ENCODE data around the gene DSCAML1.

The DSCAML1 gene

DNA sequence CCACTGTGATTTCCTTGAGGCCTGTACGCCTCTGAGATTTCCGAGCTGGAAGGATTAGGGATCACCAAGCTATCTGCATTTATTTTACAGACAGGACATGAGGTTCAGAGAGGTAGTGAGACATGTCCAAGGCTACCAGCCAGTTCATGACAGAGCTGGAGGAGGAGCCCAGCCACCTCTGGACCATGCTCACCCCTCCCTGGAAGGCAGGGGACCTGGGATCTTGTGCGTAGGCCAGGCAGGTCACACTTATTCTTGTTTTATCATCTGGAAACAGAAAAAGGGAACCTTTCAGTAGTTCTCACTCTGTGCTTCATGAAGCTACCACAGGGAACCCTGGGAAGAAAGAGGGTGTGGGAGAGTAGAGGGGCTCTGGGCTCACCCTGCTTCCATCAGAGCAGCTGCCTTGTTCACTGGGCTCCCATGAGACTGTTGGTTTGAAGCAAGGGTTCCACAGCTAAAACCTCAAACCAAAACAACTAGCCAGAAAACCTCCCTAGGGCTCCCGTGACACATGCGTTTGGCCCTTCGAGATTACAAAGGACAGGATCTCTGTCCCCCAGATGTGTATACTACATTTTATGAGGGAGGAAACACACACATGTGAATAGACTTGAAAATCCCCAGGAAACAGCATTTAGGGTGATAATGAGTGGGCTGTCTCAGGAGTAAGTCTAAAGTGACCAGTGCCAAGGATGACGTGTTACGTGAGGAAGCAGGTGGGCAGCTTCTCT is 106.4 kb downstream of the DSCAML1 start:
- H3K9me3 ChIP-seq (ENCODE audit: control insufficient read depth, low read length), result no peaks in the 10 kb centered on the region
- no peaks in the 10 kb centered on the region for H3K4me1 ChIP-seq (ENCODE audit: control insufficient read depth, insufficient read depth, low read length, poor library complexity, severe bottlenecking)
- H3K4me3 ChIP-seq (ENCODE audit: extremely low read depth, insufficient read depth, low read length, poor library complexity, severe bottlenecking), result no peak overlapping the region
- H3K36me3 ChIP-seq (ENCODE audit: control insufficient read depth, insufficient read depth, low read length), result no peaks in the 10 kb centered on the region
- 94% methylated on average over 5 to 6 of the region's 8 CpGs for WGBS, 2 experiments (ENCODE audit: insufficient coverage in 2 of 2)
- H3K27ac ChIP-seq (ENCODE audit: low read depth, low read length, severe bottlenecking), result no peak overlapping the region

DNA sequence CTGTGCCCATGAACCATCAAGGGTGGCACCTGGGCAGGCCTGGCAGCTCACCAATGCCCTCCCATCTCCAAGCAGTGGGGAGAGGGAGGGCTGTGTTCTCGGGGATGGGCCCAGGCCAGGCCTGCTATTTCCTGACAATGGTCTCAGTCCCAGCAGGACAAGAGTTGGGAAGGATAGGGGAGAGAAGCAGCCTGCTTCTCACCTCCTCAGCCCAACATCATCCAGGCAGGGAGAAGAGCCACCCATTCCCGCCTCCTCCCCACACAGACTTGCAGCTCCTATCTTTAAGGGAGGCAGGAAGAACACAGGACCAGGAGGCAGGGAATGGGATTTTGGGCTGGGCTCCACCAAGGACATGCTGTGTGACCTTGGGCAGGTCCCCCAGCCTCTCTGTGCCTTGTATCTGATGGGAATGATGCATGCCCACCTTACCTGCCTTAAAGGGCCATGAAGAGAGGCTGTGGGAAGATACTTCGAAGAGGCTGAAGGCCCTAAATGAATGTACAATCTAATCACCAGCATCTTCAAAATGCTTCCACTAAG is 108.7 kb downstream of the DSCAML1 start:
- Histone ChIP-seq H3K36me3 (ENCODE audit: control insufficient read depth, insufficient read depth, low read length) (no peaks in the 10 kb centered on the region), H3K4me1 (ENCODE audit: control insufficient read depth, insufficient read depth, low read length, poor library complexity, severe bottlenecking) (no peaks in the 10 kb centered on the region), H3K4me3 (ENCODE audit: extremely low read depth, insufficient read depth, low read length, poor library complexity, severe bottlenecking) (no peak overlapping the region), H3K27ac (ENCODE audit: low read depth, low read length, severe bottlenecking) (no peak overlapping the region), H3K9me3 (ENCODE audit: control insufficient read depth, low read length) (no peaks in the 10 kb centered on the region)
- 86% methylated on average over 1 of the region's 3 CpGs; no CpG with 5 or more reads in 1 of the 2 experiments for WGBS, 2 experiments (ENCODE audit: insufficient coverage in 2 of 2)

DNA sequence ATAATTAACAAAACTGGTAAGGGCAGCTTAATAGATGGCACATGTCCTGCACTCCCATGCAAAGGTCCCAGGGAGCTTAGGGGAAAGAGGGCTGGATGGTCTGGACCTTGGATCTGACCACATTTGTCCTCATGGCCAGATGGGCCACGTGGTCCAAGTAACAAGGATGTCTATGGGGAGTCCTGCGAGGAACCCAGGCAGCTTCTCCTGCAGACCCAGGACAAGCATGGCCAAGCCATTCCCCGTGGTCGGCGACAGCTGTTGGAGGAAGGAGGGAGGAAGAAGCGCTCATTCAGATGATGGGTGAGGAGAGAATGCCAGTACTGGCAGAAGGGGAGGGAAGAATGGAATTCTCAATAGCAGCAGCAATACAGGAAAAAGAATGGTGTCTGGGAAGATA is 109.2 kb downstream of the DSCAML1 start:
- no peaks in the 10 kb centered on the region for H3K36me3 ChIP-seq (ENCODE audit: control insufficient read depth, insufficient read depth, low read length)
- H3K9me3 ChIP-seq (ENCODE audit: control insufficient read depth, low read length), result no peaks in the 10 kb centered on the region
- no peak overlapping the region for H3K4me3 ChIP-seq (ENCODE audit: extremely low read depth, insufficient read depth, low read length, poor library complexity, severe bottlenecking)
- no peaks in the 10 kb centered on the region for H3K4me1 ChIP-seq (ENCODE audit: control insufficient read depth, insufficient read depth, low read length, poor library complexity, severe bottlenecking)
- 90 to 92% methylated on average over 6 of the region's 6 CpGs for WGBS, 2 experiments (ENCODE audit: insufficient coverage in 2 of 2)
- no peak overlapping the region for H3K27ac ChIP-seq (ENCODE audit: low read depth, low read length, severe bottlenecking)

DNA sequence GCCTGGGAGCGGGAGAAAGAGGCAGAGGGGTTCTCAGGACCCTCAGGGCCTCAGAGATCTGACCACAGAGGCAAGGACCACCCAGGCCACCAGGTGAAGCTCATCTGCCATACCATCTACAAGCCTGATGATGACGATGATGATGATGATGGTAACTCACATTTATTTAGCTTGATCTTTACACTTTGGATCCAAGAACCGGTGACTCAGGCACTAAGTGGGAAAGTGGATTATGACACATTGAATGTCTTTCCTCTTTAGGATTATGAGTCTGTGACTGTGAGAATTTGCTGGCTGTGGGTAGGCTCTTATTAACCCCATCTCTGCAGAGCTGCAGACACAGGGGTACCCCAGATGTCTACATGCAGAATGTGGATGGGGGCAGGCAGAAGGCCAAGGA is 110.3 kb downstream of the DSCAML1 start:
- Histone ChIP-seq H3K27ac (ENCODE audit: low read depth, low read length, severe bottlenecking) (no peak overlapping the region), H3K4me1 (ENCODE audit: control insufficient read depth, insufficient read depth, low read length, poor library complexity, severe bottlenecking) (no peaks in the 10 kb centered on the region), H3K36me3 (ENCODE audit: control insufficient read depth, insufficient read depth, low read length) (no peaks in the 10 kb centered on the region), H3K9me3 (ENCODE audit: control insufficient read depth, low read length) (no peaks in the 10 kb centered on the region), H3K4me3 (ENCODE audit: extremely low read depth, insufficient read depth, low read length, poor library complexity, severe bottlenecking) (no peak overlapping the region)
- 0 to 40% methylated on average over 1 to 2 of the region's 3 CpGs for WGBS, 2 experiments (ENCODE audit: insufficient coverage in 2 of 2)

DNA sequence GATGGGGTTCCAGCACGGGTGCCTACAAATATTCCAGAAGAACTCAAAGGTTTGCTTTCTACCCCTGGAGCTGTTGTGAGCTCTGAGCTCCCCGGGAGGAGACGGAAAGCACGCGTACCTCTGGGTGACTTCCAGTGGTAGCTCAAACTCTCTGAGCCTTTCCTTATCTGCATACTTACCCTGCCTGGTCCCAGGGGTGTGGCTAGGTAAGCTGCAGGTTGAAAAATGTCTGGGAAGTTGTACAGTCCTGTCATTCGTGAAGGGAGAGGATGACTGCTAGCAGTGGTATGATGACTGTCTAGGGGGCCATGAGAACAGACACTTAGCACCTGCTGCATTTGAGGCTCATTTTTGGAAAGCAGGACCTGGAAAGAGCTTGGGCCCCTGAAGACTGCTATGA is 111.5 kb downstream of the DSCAML1 start:
- H3K9me3 ChIP-seq (ENCODE audit: control insufficient read depth, low read length), result no peaks in the 10 kb centered on the region
- H3K36me3 ChIP-seq (ENCODE audit: control insufficient read depth, insufficient read depth, low read length), result no peaks in the 10 kb centered on the region
- H3K27ac ChIP-seq (ENCODE audit: low read depth, low read length, severe bottlenecking), result no peak overlapping the region
- no peak overlapping the region for H3K4me3 ChIP-seq (ENCODE audit: extremely low read depth, insufficient read depth, low read length, poor library complexity, severe bottlenecking)
- no peaks in the 10 kb centered on the region for H3K4me1 ChIP-seq (ENCODE audit: control insufficient read depth, insufficient read depth, low read length, poor library complexity, severe bottlenecking)
- 85 to 89% methylated on average over 3 to 6 of the region's 6 CpGs for WGBS, 2 experiments (ENCODE audit: insufficient coverage in 2 of 2)

DNA sequence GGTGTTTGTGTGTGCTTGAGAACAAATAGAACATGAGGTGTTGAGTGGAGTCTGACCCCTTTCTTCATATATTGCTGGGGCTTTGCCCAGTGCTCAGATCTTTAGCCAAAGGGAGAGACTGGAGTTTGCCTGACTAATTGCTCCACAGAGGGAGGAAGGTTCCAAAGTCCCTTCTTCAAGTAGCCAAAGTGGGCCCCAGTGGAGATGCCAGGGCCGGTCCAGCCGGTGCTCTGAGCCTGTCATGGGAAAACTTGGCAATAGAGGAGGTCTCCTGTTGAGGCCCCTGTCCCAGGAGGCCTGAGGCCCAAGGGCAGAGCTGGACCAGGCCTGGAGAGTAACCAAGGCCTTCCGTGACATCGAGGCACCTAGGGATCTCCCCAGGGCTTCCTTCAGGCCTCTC is 112.3 kb downstream of the DSCAML1 start:
- 96 to 100% methylated on average over 2 to 3 of the region's 4 CpGs for whole genome bisulfite sequencing, 2 experiments (ENCODE audit: insufficient coverage in 2 of 2)
- no peak overlapping the region for H3K4me3 ChIP-seq (ENCODE audit: extremely low read depth, insufficient read depth, low read length, poor library complexity, severe bottlenecking)
- H3K9me3 ChIP-seq (ENCODE audit: control insufficient read depth, low read length), result no peaks in the 10 kb centered on the region
- no peaks in the 10 kb centered on the region for H3K36me3 ChIP-seq (ENCODE audit: control insufficient read depth, insufficient read depth, low read length)
- no peaks in the 10 kb centered on the region for H3K4me1 ChIP-seq (ENCODE audit: control insufficient read depth, insufficient read depth, low read length, poor library complexity, severe bottlenecking)
- no peak overlapping the region for H3K27ac ChIP-seq (ENCODE audit: low read depth, low read length, severe bottlenecking)

DNA sequence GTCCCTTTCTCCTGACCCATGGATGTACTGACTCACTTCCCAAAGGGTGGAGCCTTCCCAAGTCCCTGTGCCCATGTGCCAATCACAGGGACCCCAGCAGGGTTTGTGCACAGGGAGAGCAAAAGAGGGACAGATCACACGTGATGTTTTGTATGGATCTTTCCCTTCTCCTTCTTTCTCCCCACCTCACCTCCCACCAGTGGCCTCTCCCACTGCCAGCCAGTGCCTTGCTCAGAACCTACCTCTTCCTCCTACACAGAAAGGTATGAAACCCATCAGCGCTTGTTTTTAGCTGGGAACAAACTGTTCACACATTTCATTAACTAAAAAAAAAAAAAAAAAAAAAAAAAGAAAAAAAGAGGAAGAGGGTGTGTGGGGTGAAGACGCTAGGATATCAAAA is 112.9 kb downstream of the DSCAML1 start:
- H3K36me3 ChIP-seq (ENCODE audit: control insufficient read depth, insufficient read depth, low read length), result no peaks in the 10 kb centered on the region
- no peaks in the 10 kb centered on the region for H3K4me1 ChIP-seq (ENCODE audit: control insufficient read depth, insufficient read depth, low read length, poor library complexity, severe bottlenecking)
- H3K4me3 ChIP-seq (ENCODE audit: extremely low read depth, insufficient read depth, low read length, poor library complexity, severe bottlenecking), result no peak overlapping the region
- no peaks in the 10 kb centered on the region for H3K9me3 ChIP-seq (ENCODE audit: control insufficient read depth, low read length)
- 40 to 80% methylated on average over 1 of the region's 3 CpGs for WGBS, 2 experiments (ENCODE audit: insufficient coverage in 2 of 2)
- H3K27ac ChIP-seq (ENCODE audit: low read depth, low read length, severe bottlenecking), result no peak overlapping the region

DNA sequence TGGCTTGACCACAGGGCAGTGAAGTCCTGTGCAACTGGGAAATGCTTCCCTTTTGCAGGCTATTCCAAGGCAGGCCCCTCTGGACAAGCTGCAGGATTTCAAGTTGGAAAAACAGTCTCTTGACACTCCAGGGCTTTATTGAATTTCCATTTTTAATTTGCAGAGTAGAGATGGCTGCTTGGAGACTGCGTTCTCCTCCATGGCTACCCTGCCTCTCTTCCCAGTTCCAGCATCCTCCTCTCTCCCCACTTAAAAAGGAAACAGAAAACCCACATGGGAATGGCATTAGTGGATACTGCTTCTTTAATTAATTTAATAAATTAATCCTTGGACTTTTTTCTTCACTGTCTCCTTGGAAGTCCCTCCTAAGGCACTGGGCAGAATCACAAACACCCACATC is 115.6 kb downstream of the DSCAML1 start:
- H3K27ac ChIP-seq (ENCODE audit: low read depth, low read length, severe bottlenecking), result no peak overlapping the region
- H3K4me1 ChIP-seq (ENCODE audit: control insufficient read depth, insufficient read depth, low read length, poor library complexity, severe bottlenecking), result no peaks in the 10 kb centered on the region
- H3K4me3 ChIP-seq (ENCODE audit: extremely low read depth, insufficient read depth, low read length, poor library complexity, severe bottlenecking), result no peak overlapping the region
- no peaks in the 10 kb centered on the region for H3K9me3 ChIP-seq (ENCODE audit: control insufficient read depth, low read length)
- WGBS, 2 experiments (ENCODE audit: insufficient coverage in 2 of 2), result no CpG with 5 or more reads among the region's 1 CpG
- H3K36me3 ChIP-seq (ENCODE audit: control insufficient read depth, insufficient read depth, low read length), result no peaks in the 10 kb centered on the region

DNA sequence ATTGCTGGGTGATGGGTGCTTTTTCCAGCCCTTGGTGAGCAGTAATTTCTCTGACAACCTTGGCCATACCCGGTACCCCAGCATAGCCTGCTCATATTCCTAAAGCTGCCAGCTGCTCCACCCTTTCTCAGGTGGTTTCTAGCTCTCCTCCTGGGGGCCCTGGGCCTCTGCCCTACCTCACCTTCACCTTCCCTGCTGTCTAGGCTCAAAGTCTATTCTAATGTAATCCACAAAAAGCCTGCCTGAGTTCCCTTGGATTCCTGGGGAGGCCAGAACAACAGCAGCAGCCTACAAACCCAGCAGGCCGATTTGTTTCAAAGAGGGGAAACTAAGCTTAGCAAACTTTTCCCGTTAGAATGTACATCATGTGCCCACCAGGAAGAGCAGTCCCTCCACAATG is 117.6 kb downstream of the DSCAML1 start:
- 61% methylated on average over 2 of the region's 3 CpGs; no CpG with 5 or more reads in 1 of the 2 experiments for WGBS, 2 experiments (ENCODE audit: insufficient coverage in 2 of 2)

DNA sequence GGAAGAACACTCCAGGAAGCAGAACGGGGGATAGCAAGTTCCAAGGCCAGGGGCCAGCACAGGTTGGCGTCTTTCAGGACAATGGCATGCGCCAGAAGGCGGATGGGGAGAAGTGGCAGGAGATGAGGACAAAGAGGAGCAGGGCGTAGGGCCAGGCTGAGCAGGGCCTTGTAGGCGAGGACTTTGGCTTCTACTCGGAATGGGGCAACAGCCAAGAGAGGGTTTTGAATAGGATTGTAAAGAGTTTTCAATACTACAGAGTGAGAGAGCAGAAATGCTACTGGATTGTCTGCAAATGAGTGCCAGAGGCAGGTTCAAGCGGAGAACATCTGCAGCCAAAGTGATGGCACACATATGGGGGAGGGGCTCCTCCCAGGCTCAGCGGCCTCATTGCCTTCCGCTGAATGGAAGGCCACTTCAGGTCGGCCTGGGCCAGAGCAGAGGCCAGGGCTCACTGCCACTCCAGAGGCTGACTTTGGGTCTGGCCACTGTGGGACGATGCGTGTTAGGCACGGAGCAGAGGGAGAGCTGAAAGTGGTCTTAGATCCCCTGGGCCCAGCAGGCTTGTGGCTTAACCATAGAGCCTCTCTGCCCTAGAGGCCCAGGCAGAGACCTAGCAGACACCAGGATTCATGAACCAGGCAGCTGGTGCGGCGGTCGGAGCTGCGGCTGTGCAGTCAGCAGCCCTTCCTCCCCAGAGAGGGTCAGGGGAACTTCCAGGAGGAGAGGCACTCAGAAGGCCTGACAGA is 118.2 kb downstream of the DSCAML1 start:
- H3K27ac ChIP-seq (ENCODE audit: low read depth, low read length, severe bottlenecking), result no peak overlapping the region
- 87 to 95% methylated on average over 13 to 18 of the region's 18 CpGs for WGBS, 2 experiments (ENCODE audit: insufficient coverage in 2 of 2)

More for the DNA sequence above, 117.6 kb downstream of the DSCAML1 start:
- Histone ChIP-seq H3K36me3 (ENCODE audit: control insufficient read depth, insufficient read depth, low read length) (no peaks in the 10 kb centered on the region), H3K4me1 (ENCODE audit: control insufficient read depth, insufficient read depth, low read length, poor library complexity, severe bottlenecking) (no peaks in the 10 kb centered on the region), H3K4me3 (ENCODE audit: extremely low read depth, insufficient read depth, low read length, poor library complexity, severe bottlenecking) (no peak overlapping the region), H3K27ac (ENCODE audit: low read depth, low read length, severe bottlenecking) (no peak overlapping the region), H3K9me3 (ENCODE audit: control insufficient read depth, low read length) (no peaks in the 10 kb centered on the region)

More for the DNA sequence above, 118.2 kb downstream of the DSCAML1 start:
- Histone ChIP-seq H3K4me3 (ENCODE audit: extremely low read depth, insufficient read depth, low read length, poor library complexity, severe bottlenecking) (no peak overlapping the region), H3K4me1 (ENCODE audit: control insufficient read depth, insufficient read depth, low read length, poor library complexity, severe bottlenecking) (no peaks in the 10 kb centered on the region), H3K9me3 (ENCODE audit: control insufficient read depth, low read length) (no peaks in the 10 kb centered on the region), H3K36me3 (ENCODE audit: control insufficient read depth, insufficient read depth, low read length) (no peaks in the 10 kb centered on the region)
